DND-41 (cell line): ENCODE data around the gene BMPR1A.

Experiments used
- ATAC-seq: fragments of 200-7000 bp; cut with Tn5 transposase; 3 replicates; pipeline ENCODE4 v1.9.1; 2021; ENCODE audit warnings: low read depth; ENCODE audit not compliant: insufficient read depth
- DNase-seq: peaks from one replicate; pipeline ENCODE4 v3.0.0-alpha.2; 2020
- H2AFZ ChIP-seq: 2 replicates; pipeline ENCODE4 v1.6.0; 2012; ENCODE audit warnings: low read depth, low read length
- H3K27ac ChIP-seq: 2 replicates; pipeline ENCODE4 v1.5.1; 2012; ENCODE audit warnings: low read length, inconsistent platforms
- H3K27me3 ChIP-seq: fragments of 200-600 bp; sonication (generic); 2 replicates; pipeline ENCODE4 v1.6.0; 2012; ENCODE audit warnings: low read length, mild to moderate bottlenecking, inconsistent platforms; ENCODE audit not compliant: insufficient read depth, poor library complexity
- H3K36me3 ChIP-seq: 2 replicates; pipeline ENCODE4 v1.5.1; 2012; ENCODE audit warnings: low read length, inconsistent platforms; ENCODE audit not compliant: insufficient read depth
- H3K4me1 ChIP-seq: 2 replicates; pipeline ENCODE4 v1.5.1; 2012; ENCODE audit warnings: mild to moderate bottlenecking, low read length; ENCODE audit not compliant: insufficient read depth
- H3K4me2 ChIP-seq: 2 replicates; pipeline ENCODE4 v1.6.0; 2012; ENCODE audit warnings: mild to moderate bottlenecking, moderate library complexity, low read length, inconsistent platforms; ENCODE audit not compliant: insufficient read depth
- H3K4me3 ChIP-seq, 2 experiments: fragments of 200-600 bp in 1 of 2; shearing (Covaris generic) in 1 of 2; 2 replicates each; pipeline ENCODE4 v1.5.1; 2012 to 2016; ENCODE audit warnings: inconsistent platforms in 2 of 2, low read length in 2 of 2, mild to moderate bottlenecking in 2 of 2, low read depth in 1 of 2, moderate library complexity in 1 of 2
- H3K79me2 ChIP-seq: 2 replicates; pipeline ENCODE4 v1.6.0; 2012; ENCODE audit warnings: low read length, inconsistent platforms; ENCODE audit not compliant: insufficient read depth
- H3K9ac ChIP-seq: 2 replicates; pipeline ENCODE4 v1.6.0; 2012; ENCODE audit warnings: low read depth, mild to moderate bottlenecking, inconsistent platforms, low read length, moderate library complexity
- H3K9me3 ChIP-seq: 2 replicates; pipeline ENCODE4 v1.5.1; 2012; ENCODE audit warnings: low read length, moderate library complexity, mild to moderate bottlenecking, inconsistent platforms; ENCODE audit not compliant: insufficient read depth, severe bottlenecking
- H4K20me1 ChIP-seq: 2 replicates; pipeline ENCODE4 v1.6.0; 2012; ENCODE audit warnings: low read length; ENCODE audit not compliant: insufficient read depth
- CTCF ChIP-seq: IDR thresholded peaks from 2 replicates; pipeline ENCODE4 v1.5.1; 2012; ENCODE audit warnings: borderline replicate concordance, low read length, moderate library complexity, mild to moderate bottlenecking; ENCODE audit not compliant: poor library complexity, severe bottlenecking; ENCODE audit errors: extremely low read depth
- EZH2 ChIP-seq: IDR thresholded peaks from 3 replicates; pipeline ENCODE4 v1.6.1; 2012; ENCODE audit warnings: borderline replicate concordance, low read depth, mild to moderate bottlenecking, moderate library complexity, low read length, inconsistent platforms; ENCODE audit not compliant: severe bottlenecking

BMPR1A gene

GRCh38 chr10:86792461-86793167 lies 36.2 kb downstream of the BMPR1A start:
- Histone ChIP-seq H3K9ac (no peak overlapping the region), H4K20me1 (no peaks in the 10 kb centered on the region; the same call in 1 of the 2 replicates), H3K4me1 (no peaks in the 10 kb centered on the region), H3K27me3 (no peaks in the 10 kb centered on the region), H3K4me3 (no peak overlapping the region), H2AFZ (no peak overlapping the region), H3K36me3 (no peaks in the 10 kb centered on the region), H3K9me3 (no peaks in the 10 kb centered on the region), H3K27ac (no peak overlapping the region), H3K79me2 (no peaks in the 10 kb centered on the region), H3K4me2 (no peak overlapping the region)
- DNase-seq (no peak), ATAC-seq (no peak)
- TF ChIP-seq CTCF (no peak), EZH2 (no peak)

DNA sequence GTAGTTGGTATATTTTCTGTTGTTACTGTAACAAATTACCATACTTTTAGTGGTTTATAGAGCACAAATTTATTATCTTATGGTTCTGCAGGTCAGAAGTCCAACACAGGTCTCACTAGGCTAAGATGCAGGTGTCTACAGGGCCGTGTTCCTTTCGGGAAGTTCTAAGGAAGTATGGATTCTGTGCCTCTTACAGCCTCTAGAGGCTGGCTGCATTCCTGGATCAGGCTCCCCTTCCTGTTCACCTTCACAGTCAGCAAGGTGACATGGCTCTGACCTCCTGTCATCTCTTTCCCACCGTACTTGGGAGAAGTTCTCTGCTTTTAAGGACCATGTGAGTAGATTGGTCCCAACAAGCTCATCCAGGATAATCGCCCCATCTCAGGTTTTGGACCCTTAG lies 37.3 kb downstream of the BMPR1A start:
- no peak overlapping the region for H3K9ac ChIP-seq
- no peaks in the 10 kb centered on the region for H3K9me3 ChIP-seq
- no peaks in the 10 kb centered on the region for H3K4me1 ChIP-seq
- H3K79me2 ChIP-seq: peaks cover 2% of the 10 kb centered on the region; the same call in 1 of the 2 replicates
- no peaks in the 10 kb centered on the region for H3K36me3 ChIP-seq
- no peaks in the 10 kb centered on the region; the same call in 1 of the 2 replicates for H4K20me1 ChIP-seq
- TF ChIP-seq EZH2: no peak
- no peak for TF ChIP-seq CTCF
- no peaks in the 10 kb centered on the region for H3K27me3 ChIP-seq
- H3K4me2 ChIP-seq: no peak overlapping the region
- no peak overlapping the region for H3K4me3 ChIP-seq
- no peak for ATAC-seq
- no peak for DNase-seq
- H3K27ac ChIP-seq: no peak overlapping the region
- H2AFZ ChIP-seq: no peak overlapping the region

GRCh38 chr10:86795353-86795752 lies 38.9 kb downstream of the BMPR1A start:
- Histone ChIP-seq H3K9me3 (no peaks in the 10 kb centered on the region), H2AFZ (no peak overlapping the region), H3K36me3 (no peaks in the 10 kb centered on the region), H3K9ac (no peak overlapping the region), H3K27ac (no peak overlapping the region), H3K4me1 (no peaks in the 10 kb centered on the region), H3K4me3 (no peak overlapping the region), H3K27me3 (no peaks in the 10 kb centered on the region), H4K20me1 (no peaks in the 10 kb centered on the region; the same call in 1 of the 2 replicates), H3K4me2 (no peak overlapping the region), H3K79me2 (peaks cover 3% of the 10 kb centered on the region; the same call in 1 of the 2 replicates)
- no peak for ATAC-seq
- TF ChIP-seq CTCF: no peak
- TF ChIP-seq EZH2: no peak
- no peak for DNase-seq
